Uterus (tissue), 2 donors: ENCODE results near the gene MYLIP.

ENCODE experiments used
- CTCF ChIP-seq, 4 experiments: fragments of 200-600 bp in 2 of 4; fragments of 450-650 bp in 2 of 4; sonication (generic) in 2 of 4; IDR thresholded peaks; one replicate each; pipeline ENCODE4 v1.5.1; 2016 to 2019; ENCODE audit warnings: antibody characterized with exemption in 4 of 4, mild to moderate bottlenecking in 2 of 4, moderate library complexity in 1 of 4
- POLR2A ChIP-seq, 2 donors: fragments of 450-650 bp; IDR thresholded peaks; one replicate each; pipeline ENCODE4 v1.6.1; 2016; ENCODE audit warnings: antibody characterized with exemption in 2 of 2, mild to moderate bottlenecking in 1 of 2, moderate library complexity in 1 of 2

- no peak for TF ChIP-seq CTCF (IDR thresholded peaks at IDR 0.05)
- TF ChIP-seq POLR2A (IDR thresholded peaks at IDR 0.05): no peak
Observed at GRCh38 chr6:16187176-16187575, 58.3 kb downstream of the MYLIP start.
